ENCODE measurements around the gene C2CD3.

C2CD3 gene

GRCh38 chr11:74057249-74058151, 113.3 kb downstream of the C2CD3 start:
- no peak for DNase-seq

- no peak for DNase-seq
Observed at GRCh38 chr11:74055938-74056337, 114.9 kb downstream of the C2CD3 start.

- DNase-seq: no peak
Observed at GRCh38 chr11:74050465-74050864, 120.3 kb downstream of the C2CD3 start.

GRCh38 chr11:74048993-74049392, 121.8 kb downstream of the C2CD3 start:
- DNase-seq: no peak

GRCh38 chr11:74044538-74044937, 126.3 kb downstream of the C2CD3 start:
- no peak for DNase-seq

GRCh38 chr11:74043450-74043849, 127.4 kb downstream of the C2CD3 start:
- no peak for DNase-seq

- no peak for DNase-seq
Observed at GRCh38 chr11:74037309-74037708, 133.5 kb downstream of the C2CD3 start.

- no peak for DNase-seq
Observed at GRCh38 chr11:74035264-74035663, 135.5 kb downstream of the C2CD3 start.

GRCh38 chr11:74033046-74033445, 137.8 kb downstream of the C2CD3 start:
- no peak for DNase-seq

GRCh38 chr11:74030723-74031676, 139.8 kb downstream of the C2CD3 start:
- DNase-seq: no peak

- no peak for DNase-seq
Observed at GRCh38 chr11:74025467-74026166, 145.2 kb downstream of the C2CD3 start.

GRCh38 chr11:74024261-74025029, 146.4 kb downstream of the C2CD3 start:
- no peak for DNase-seq

- no peak for DNase-seq
Observed at GRCh38 chr11:74023276-74023675, 147.5 kb downstream of the C2CD3 start.

GRCh38 chr11:74022546-74022945, 148.3 kb downstream of the C2CD3 start:
- DNase-seq: no peak

- no peak for DNase-seq
Observed at GRCh38 chr11:74021998-74022397, 148.8 kb downstream of the C2CD3 start.

- DNase-seq: no peak
Observed at GRCh38 chr11:74020539-74020938, 150.3 kb downstream of the C2CD3 start.

GRCh38 chr11:74019860-74020259, 150.9 kb downstream of the C2CD3 start:
- no peak for DNase-seq

GRCh38 chr11:74019104-74019738, 151.6 kb downstream of the C2CD3 start:
- no peak for DNase-seq

- no peak for DNase-seq
Observed at GRCh38 chr11:74018331-74019005, 152.3 kb downstream of the C2CD3 start.

GRCh38 chr11:74017631-74018030, 153.2 kb downstream of the C2CD3 start:
- DNase-seq: no peak

Data from SHP77 (cell line).